Measurements from ENCODE around the gene MEGF8.

Gene MEGF8

DNA sequence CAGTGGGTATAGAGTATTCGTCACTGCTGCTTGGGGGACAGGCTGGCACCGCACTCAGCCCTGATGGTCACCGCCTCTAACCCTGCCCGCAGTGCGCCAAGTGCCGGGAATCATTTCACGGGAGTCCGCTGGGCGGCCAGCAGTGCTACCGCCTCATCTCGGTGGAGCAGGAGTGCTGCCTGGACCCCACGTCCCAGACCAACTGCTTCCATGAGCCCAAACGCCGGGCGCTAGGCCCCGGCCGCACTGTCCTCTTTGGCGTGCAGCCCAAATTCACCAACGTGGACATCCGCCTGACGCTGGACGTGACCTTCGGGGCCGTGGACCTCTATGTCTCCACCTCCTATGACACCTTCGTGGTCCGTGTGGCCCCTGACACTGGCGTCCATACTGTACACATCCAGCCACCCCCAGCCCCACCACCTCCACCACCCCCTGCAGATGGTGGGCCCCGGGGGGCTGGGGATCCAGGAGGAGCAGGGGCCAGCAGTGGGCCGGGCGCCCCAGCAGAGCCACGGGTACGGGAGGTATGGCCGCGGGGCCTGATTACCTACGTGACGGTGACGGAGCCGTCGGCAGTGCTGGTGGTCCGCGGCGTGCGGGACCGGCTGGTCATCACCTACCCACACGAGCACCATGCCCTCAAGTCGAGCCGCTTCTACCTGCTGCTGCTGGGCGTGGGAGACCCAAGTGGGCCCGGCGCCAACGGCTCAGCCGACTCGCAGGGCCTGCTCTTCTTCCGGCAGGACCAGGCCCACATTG is 50.2 kb downstream of the MEGF8 start:
- in situ Hi-C loops (cut with MboI; ENCODE audit: low sequenced_read_pairs), result no loop called here

GRCh38 chr19:42376177-42376555 is 50.7 kb downstream of the MEGF8 start:
- in situ Hi-C loops (cut with MboI; ENCODE audit: low sequenced_read_pairs), result no loop called here

GRCh38 chr19:42378225-42379215 is 53.1 kb downstream of the MEGF8 start:
- in situ Hi-C loops (cut with MboI; ENCODE audit: low sequenced_read_pairs), result no loop called here

DNA sequence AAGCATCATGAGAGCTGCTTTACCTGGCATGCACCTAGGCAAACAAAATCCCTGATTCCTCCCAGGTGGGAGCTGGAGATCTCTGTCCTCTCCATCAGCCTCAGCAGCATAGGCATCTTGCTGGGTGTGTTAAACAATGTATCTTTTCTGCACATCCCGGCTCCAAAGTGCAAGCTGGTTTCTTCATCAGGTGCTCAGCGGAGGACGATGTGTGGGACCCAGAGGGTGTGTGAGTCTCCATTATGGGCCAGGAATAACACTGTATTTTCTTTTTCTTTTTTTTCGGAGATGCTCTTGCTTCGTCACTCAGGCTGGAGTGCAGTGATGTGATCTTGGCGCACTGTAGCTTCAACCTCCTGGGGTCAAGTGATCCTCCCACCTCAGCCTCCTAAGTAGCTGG is 54.7 kb downstream of the MEGF8 start:
- in situ Hi-C loops (cut with MboI; ENCODE audit: low sequenced_read_pairs), result no loop called here

DNA sequence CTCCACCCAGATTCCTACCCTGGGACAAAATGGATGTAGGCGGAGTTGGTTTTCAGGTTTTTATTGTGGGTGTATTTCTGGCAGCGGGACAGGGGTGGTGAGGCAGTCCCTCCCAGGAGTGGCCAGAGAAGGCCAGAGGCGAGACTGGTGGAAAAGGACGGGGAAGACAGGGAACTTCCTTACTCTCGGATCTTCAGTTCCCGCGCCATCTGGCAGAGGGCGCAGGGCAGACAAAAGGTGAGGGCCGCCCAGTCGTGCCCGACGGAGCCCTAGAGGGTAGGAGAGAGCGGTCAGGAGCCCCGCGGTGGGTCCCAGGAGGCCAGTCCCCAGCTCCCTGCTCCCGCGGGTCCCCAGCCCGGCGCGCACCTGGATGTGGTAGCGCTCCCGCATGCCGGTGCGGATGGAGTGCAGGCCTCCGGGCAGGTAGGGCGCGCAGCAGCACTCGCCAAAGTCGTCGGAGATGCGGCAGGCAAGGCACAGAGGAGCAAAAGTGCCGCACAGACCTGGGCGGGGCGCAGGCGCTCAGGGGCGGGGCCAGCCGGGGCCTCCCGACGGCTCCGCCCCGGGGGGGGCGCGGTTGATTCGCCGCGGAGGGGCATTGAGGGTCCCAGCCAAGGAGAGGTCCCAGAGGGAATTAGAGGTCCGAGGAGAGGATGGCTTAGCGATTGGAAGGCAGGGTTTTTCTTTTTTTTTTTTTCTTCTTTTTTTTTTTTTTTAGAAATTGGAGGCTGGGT is 61.7 kb downstream of the MEGF8 start:
- in situ Hi-C loops (cut with MboI; ENCODE audit: low sequenced_read_pairs), result no loop called here

- in situ Hi-C loops (cut with MboI; ENCODE audit: low sequenced_read_pairs), result no loop called here
Measured at GRCh38 chr19:42388851-42389489, 63.5 kb downstream of the MEGF8 start.

DNA sequence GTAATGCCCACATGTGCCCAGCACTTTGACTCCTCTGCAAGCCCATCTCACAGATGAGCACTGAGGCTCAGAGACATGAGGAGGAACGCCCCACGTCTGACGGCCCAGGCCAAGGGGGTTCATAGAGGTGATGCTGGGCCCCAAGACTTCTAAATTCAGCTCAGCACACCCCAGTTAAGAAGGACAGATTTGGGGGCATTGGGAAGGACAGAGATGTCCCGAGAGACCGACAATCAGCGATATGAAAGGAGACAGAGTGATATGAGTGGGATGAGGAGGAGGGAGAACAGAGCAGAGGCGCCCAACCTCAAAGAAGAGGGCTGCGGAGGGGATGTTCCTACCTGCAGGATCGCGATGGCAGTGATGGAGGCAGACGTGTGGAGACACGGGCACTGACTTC is 64.5 kb downstream of the MEGF8 start, which contains the start of gene CNFN:
CNFN (minus strand) TSS at position 399 of the 400 bp plus-strand sequence. CDS start 1,260 bp downstream, outside the sequence.
- in situ Hi-C loops (cut with MboI; ENCODE audit: low sequenced_read_pairs), result no loop called here

DNA sequence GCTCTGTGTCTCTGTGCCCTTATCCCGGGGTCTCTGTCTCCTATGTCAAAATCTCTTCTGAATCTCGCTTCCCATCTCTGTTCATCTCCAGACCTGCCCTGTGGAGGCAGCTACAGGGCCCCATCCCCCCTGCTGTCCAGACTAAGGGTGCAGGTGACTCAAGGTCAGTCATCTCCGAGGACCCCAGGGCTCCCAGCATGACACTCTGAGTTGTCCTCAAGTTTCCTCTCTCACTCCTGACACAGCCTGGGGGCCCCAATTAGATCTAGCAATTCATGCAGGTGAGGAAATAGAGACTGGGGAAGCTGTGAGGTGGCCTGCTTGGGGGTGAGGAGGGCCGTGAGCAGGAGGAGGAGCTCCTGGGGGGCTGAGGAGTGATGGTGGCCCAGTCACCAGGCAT is 66.7 kb downstream of the MEGF8 start:
- in situ Hi-C loops (cut with MboI; ENCODE audit: low sequenced_read_pairs), result no loop called here

DNA sequence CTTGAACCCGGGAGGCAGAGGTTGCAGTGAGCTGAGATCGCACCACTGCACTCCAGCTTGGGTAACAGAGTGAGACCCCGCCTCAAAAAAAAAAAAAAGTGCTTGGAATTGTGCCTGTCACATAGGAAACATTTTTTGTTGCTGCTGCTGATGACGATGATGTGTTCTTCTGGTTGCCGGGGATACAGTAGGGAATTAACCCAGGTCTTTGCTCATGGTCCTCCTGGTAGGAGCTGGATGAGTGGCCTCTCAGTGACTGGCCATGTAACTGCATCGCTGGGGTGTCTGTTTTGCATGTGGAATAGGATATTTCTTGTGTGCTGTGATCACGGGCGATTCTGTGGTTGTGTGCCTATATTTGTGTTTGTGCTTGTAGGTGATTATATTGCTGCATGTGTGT is 69.3 kb downstream of the MEGF8 start:
- in situ Hi-C loops (cut with MboI; ENCODE audit: low sequenced_read_pairs), result no loop called here

DNA sequence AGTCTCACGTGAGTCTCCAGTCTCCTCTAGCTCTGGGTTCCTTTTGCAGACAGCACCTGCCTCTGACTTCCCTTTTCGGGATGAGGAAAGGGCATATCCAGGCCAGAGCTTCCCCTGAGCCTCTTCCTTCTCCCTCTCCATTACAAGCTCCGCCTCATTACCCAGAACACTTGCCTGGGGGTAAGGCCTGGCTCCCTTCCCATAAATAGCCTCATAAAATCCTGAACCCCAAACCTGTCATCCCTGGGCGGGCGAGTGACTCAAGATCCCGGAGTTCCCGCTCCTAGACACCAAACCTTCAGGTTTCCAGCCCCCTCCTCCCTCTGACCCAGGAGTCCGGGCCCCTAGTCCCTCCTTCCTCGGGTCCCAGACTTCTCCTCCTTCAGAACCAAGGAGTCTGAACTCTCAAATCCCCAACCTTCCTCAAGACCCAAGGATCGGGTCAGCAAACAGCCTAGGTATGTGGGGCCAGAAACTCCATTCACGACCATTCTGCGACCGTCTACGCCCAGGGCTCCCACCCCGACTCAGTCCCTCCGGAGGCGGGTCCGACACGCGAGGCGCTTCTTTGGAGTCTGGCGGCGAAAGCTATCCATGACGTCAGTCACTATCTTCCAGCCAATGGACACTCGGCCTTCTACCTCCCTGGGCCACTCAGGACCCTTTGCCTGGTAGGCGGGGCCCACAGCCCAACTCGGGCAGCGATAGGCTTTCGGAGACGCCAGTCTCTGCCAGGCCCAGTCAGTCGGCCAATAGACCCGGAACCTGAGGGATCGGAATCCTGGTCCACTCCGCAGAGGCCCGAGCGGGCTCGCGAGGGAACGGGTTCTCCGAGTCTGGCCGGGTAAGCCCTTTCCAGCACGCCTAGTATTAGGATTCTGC is 71.2 kb downstream of the MEGF8 start:
- in situ Hi-C loops (cut with MboI; ENCODE audit: low sequenced_read_pairs), result no loop called here

GRCh38 chr19:42397263-42398166 is 72.1 kb downstream of the MEGF8 start:
- in situ Hi-C loops (cut with MboI; ENCODE audit: low sequenced_read_pairs), result no loop called here

DNA sequence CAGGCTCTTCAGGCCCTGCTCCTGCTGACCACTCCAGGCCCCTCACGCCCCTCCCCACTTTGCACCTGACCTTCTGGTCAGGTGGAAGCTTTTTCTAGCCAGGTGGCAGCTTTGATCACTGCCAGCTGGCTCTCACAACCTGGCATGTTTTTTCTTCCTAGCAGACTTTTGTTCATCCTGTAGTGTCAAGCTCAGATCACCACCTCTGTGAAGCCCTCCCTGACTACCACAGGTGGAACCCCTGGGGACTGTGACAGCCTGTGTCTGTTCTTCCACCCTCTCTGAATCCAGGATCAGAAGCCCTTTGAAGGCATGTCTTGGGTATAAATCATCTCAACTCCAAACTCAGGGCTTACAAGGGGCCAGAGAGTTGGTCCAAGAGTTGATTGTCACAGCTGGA is 75.0 kb downstream of the MEGF8 start:
- in situ Hi-C loops (cut with MboI; ENCODE audit: low sequenced_read_pairs), result no loop called here

- in situ Hi-C loops (cut with MboI; ENCODE audit: low sequenced_read_pairs), result no loop called here
Measured at GRCh38 chr19:42401365-42402303, 76.2 kb downstream of the MEGF8 start.

GRCh38 chr19:42402376-42403116 is 77.1 kb downstream of the MEGF8 start:
- in situ Hi-C loops (cut with MboI; ENCODE audit: low sequenced_read_pairs), result no loop called here

DNA sequence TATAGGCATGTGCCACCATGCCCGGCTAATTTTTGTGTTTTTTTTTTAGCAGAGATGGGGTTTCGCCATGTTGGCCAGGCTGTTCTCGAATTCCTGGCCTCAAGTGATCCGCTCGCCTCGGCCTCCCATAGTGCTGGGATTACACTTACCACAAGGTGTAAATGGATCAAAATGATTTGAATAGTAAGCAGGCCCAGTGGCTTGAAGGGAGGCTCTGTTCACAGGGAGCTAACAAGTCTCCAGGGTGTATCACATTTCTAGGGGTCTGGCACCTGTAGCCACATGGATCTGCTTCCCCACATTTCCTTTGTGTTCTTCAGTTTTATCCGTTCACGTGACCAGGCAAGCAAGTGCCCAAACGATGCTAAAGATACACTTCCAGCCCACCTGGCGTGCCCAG is 78.2 kb downstream of the MEGF8 start:
- in situ Hi-C loops (cut with MboI; ENCODE audit: low sequenced_read_pairs), result no loop called here

DNA sequence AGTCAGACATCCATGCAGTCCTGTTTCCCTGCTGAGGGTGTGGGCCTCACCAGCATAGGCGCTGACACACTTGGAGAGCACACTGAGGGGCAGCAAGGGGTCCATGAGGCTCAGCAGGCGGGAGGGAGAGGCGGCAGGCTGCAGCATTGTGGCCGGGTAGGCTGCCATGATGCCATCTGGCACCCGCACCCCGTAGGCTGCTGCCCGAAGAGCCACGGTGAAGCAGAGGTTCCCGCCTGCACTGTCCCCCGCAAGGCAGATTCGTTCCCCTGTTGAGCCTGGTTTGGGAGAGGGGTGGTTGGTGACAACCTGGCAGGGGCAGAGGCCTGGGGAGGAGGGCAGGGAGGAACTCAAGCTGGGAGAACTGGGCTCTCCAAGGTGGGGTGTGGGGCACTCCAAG is 80.7 kb downstream of the MEGF8 start:
- in situ Hi-C loops (cut with MboI; ENCODE audit: low sequenced_read_pairs), result no loop called here

All from hTERT RPE-1 (cell line).